Measurements from ENCODE around the gene ANK3.

Gene ANK3

GRCh38 chr10:60376221-60377041 is 13.2 kb downstream of the ANK3 start:
- DNase-seq (ENCODE audit: low read depth), result no peak

- no peak for DNase-seq (ENCODE audit: low read depth)
Measured at GRCh38 chr10:60375293-60376004, 14.2 kb downstream of the ANK3 start.

GRCh38 chr10:60374836-60375235 is 14.8 kb downstream of the ANK3 start:
- DNase-seq (ENCODE audit: low read depth), result no peak

GRCh38 chr10:60372436-60372835 is 17.2 kb downstream of the ANK3 start:
- no peak for DNase-seq (ENCODE audit: low read depth)

- DNase-seq (ENCODE audit: low read depth), result no peak
Measured at GRCh38 chr10:60369547-60369930, 20.1 kb downstream of the ANK3 start.

- DNase-seq (ENCODE audit: low read depth), result no peak
Measured at GRCh38 chr10:60368875-60369546, 20.7 kb downstream of the ANK3 start.

- no peak for DNase-seq (ENCODE audit: low read depth)
Measured at GRCh38 chr10:60367901-60368300, 21.8 kb downstream of the ANK3 start.

GRCh38 chr10:60367431-60367830 is 22.2 kb downstream of the ANK3 start:
- no peak for DNase-seq (ENCODE audit: low read depth)

GRCh38 chr10:60367024-60367423 is 22.7 kb downstream of the ANK3 start:
- DNase-seq (ENCODE audit: low read depth), result no peak

GRCh38 chr10:60363187-60363586 is 26.5 kb downstream of the ANK3 start:
- no peak for DNase-seq (ENCODE audit: low read depth)

GRCh38 chr10:60362461-60362860 is 27.2 kb downstream of the ANK3 start:
- DNase-seq (ENCODE audit: low read depth), result no peak

- DNase-seq (ENCODE audit: low read depth), result no peak
Measured at GRCh38 chr10:60359066-60359465, 30.6 kb downstream of the ANK3 start.

GRCh38 chr10:60358282-60358681 is 31.4 kb downstream of the ANK3 start:
- DNase-seq (ENCODE audit: low read depth), result no peak

GRCh38 chr10:60353519-60354258 is 36.0 kb downstream of the ANK3 start:
- peak; percentile 53 for DNase-seq (ENCODE audit: low read depth)

- no peak for DNase-seq (ENCODE audit: low read depth)
Measured at GRCh38 chr10:60352105-60352504, 37.6 kb downstream of the ANK3 start.

GRCh38 chr10:60351191-60351853 is 38.4 kb downstream of the ANK3 start:
- no peak for DNase-seq (ENCODE audit: low read depth)

GRCh38 chr10:60350400-60350799 is 39.3 kb downstream of the ANK3 start:
- no peak for DNase-seq (ENCODE audit: low read depth)

GRCh38 chr10:60349426-60349825 is 40.2 kb downstream of the ANK3 start:
- no peak for DNase-seq (ENCODE audit: low read depth)

GRCh38 chr10:60348982-60349381 is 40.7 kb downstream of the ANK3 start:
- no peak for DNase-seq (ENCODE audit: low read depth)

GRCh38 chr10:60347270-60347669 is 42.4 kb downstream of the ANK3 start:
- no peak for DNase-seq (ENCODE audit: low read depth)

GRCh38 chr10:60346661-60347060 is 43.0 kb downstream of the ANK3 start:
- DNase-seq (ENCODE audit: low read depth), result no peak

GRCh38 chr10:60343254-60343653 is 46.4 kb downstream of the ANK3 start:
- no peak for DNase-seq (ENCODE audit: low read depth)
